ENCODE measurements around the gene OR2V1. TPM values are rescaled to one million over a fixed set of nuclear protein-coding genes. Genes with fewer than 3 reads are reported as not detected.

Gene OR2V1
- total RNA-seq, 3 donors from 2014 or later = not detected

DNA sequence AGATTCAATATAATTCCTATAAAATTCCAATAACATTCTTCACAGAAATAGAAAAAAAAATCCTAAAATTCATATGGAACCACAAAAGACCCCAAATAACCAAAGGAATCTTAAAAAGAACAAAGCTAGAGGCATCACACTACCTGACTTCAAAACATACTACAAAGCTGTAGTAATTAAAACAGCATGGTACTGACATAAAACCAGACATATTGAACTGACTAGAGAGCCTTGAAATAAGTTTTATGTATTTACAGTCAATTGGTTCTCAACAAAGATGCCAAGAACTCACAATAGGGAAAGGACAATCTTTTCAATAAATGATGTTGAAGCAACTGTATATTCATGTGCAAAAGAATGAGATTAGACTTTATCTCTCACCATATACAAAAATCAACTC lies 54.0 kb downstream of the OR2V1 start:
- TF ChIP-seq CTCF (IDR thresholded peaks at IDR 0.05) = no peak
- intact Hi-C loops (cut with DNase I, micrococcal nuclease) = no loop called here
- DNase-seq (no peak), ATAC-seq (no peak)
- Histone ChIP-seq H3K4me3 (no peak overlapping the region), H3K36me3 (ENCODE audit: low read depth) (no peaks in the 10 kb centered on the region), H3K4me1 (ENCODE audit: low read depth) (no peaks in the 10 kb centered on the region), H3K9me3 (no peaks in the 10 kb centered on the region)

Other genes starting within 250 kb of the OR2V1 start
- gene BTNL8, start 232.0 kb downstream of the OR2V1 start, total RNA-seq = 10 to 100 TPM; 39.2 to 82.2 (median 63.5) TPM
- gene BTNL3, start 142.3 kb downstream of the OR2V1 start, total RNA-seq = 10 to 100 TPM; 38.4 to 62.2 (median 46.5) TPM
- gene BTNL9, start 90.9 kb downstream of the OR2V1 start, total RNA-seq = 10 to 100 TPM in 1 of 3 donors, 1 to 10 TPM in 2; 1.2 to 12.7 (median 3.2) TPM
- not detected for gene OR2V2, start 16.4 kb upstream of the OR2V1 start, total RNA-seq
- gene TRIM7, start 74.0 kb upstream of the OR2V1 start, total RNA-seq = 1 to 10 TPM; 1.5 to 3.9 (median 3.2) TPM
- 10 to 100 TPM; 25.6 to 34.0 (median 27.6) TPM for gene TRIM41, start 92.1 kb upstream of the OR2V1 start, total RNA-seq
- gene RACK1, start 112.7 kb upstream of the OR2V1 start, total RNA-seq = 1,000 to 10,000 TPM; 1,078 to 1,367 (median 1,218) TPM
- gene TRIM52, start 130.0 kb upstream of the OR2V1 start, total RNA-seq = 10 to 100 TPM; 11.6 to 18.8 (median 15.8) TPM
- gene OR4F3, start 236.1 kb upstream of the OR2V1 start, total RNA-seq = not detected

Data from mucosa of descending colon (tissue), 3 donors.